NCI-H2107 (cell line): ENCODE measurements around the gene MGAM2.

Experiments used
- DNase-seq: peaks from one replicate; lab custom pipeline; 2025; lab: John Stamatoyannopoulos, UW

MGAM2 gene

GRCh38 chr7:142176901-142177300 lies 65.4 kb downstream of the MGAM2 start:
- DNase-seq, result no peak

GRCh38 chr7:142177869-142178268 lies 66.4 kb downstream of the MGAM2 start:
- no peak for DNase-seq

GRCh38 chr7:142180426-142180825 lies 68.9 kb downstream of the MGAM2 start:
- DNase-seq, result no peak

GRCh38 chr7:142181211-142181610 lies 69.7 kb downstream of the MGAM2 start:
- no peak for DNase-seq

- no peak for DNase-seq
These were observed 70.4 kb downstream of the MGAM2 start for GRCh38 chr7:142181966-142182365.

- DNase-seq, result no peak
These were observed 73.6 kb downstream of the MGAM2 start for GRCh38 chr7:142185069-142185468.

GRCh38 chr7:142185801-142186200 lies 74.3 kb downstream of the MGAM2 start:
- DNase-seq, result no peak

GRCh38 chr7:142188154-142188553 lies 76.6 kb downstream of the MGAM2 start:
- DNase-seq, result no peak

- DNase-seq, result no peak
These were observed 77.3 kb downstream of the MGAM2 start for GRCh38 chr7:142188846-142189245.

- DNase-seq, result no peak
These were observed 82.7 kb downstream of the MGAM2 start for GRCh38 chr7:142194201-142194600.

GRCh38 chr7:142196066-142196840 lies 84.7 kb downstream of the MGAM2 start:
- DNase-seq, result no peak

- no peak for DNase-seq
These were observed 88.7 kb downstream of the MGAM2 start for GRCh38 chr7:142200206-142200605.

GRCh38 chr7:142228537-142229104 lies 117.1 kb downstream of the MGAM2 start:
- no peak for DNase-seq

- DNase-seq, result no peak
These were observed 120.2 kb downstream of the MGAM2 start for GRCh38 chr7:142231716-142232115.

- no peak for DNase-seq
These were observed 129.0 kb downstream of the MGAM2 start for GRCh38 chr7:142240546-142240945.

GRCh38 chr7:142243823-142244222 lies 132.3 kb downstream of the MGAM2 start:
- DNase-seq, result no peak

GRCh38 chr7:142248166-142249160 lies 136.9 kb downstream of the MGAM2 start:
- no peak for DNase-seq

- no peak for DNase-seq
These were observed 138.4 kb downstream of the MGAM2 start for GRCh38 chr7:142249918-142250317.

GRCh38 chr7:142250705-142251104 lies 139.2 kb downstream of the MGAM2 start:
- DNase-seq, result no peak

- no peak for DNase-seq
These were observed 146.4 kb downstream of the MGAM2 start, which contains the start of gene PRSS58 for GRCh38 chr7:142257958-142258357. PRSS58 (minus strand) TSS chr7:142258058; CDS start chr7:142257707, 351 bp downstream.

GRCh38 chr7:142263598-142264380 lies 152.3 kb downstream of the MGAM2 start:
- DNase-seq, result no peak
